Common myeloid progenitor, CD34-positive (primary cell): ENCODE measurements around the gene TMEM9.

Experiments
- CTCF ChIA-PET: fragments of 350-600 bp; sonication (Branson Sonifier 250); formaldehyde crosslinking; loops from one replicate; lab custom pipeline; 2021; ENCODE audit warnings: antibody characterized with exemption; lab: Charles Lee
- POLR2A ChIA-PET: fragments of 350-600 bp; sonication (Branson Sonifier 250); formaldehyde crosslinking; loops from one replicate; lab custom pipeline; 2021; ENCODE audit warnings: antibody characterized with exemption; lab: Charles Lee
- DNase-seq, 3 donors: peaks; one replicate each; pipeline versions ENCODE4 v3.0.0 to v3.0.0-alpha.2; 2013
- H3K27ac ChIP-seq, 2 experiments: 1 replicate in 1 of 2; 2 replicates in 1 of 2; pipeline ENCODE4 v1.7.0; 2013; ENCODE audit warnings: inconsistent platforms in 2 of 2, low read length in 2 of 2, mild to moderate bottlenecking in 2 of 2, low read depth in 1 of 2, moderate library complexity in 1 of 2; ENCODE audit not compliant: severe bottlenecking in 2 of 2, insufficient read depth in 1 of 2, poor library complexity in 1 of 2
- H3K27me3 ChIP-seq, 5 experiments: replicated peaks in 2 of 5; 1 replicate in 3 of 5; 2 replicates in 2 of 5; pipeline versions ENCODE4 v1.6.1 to v1.7.0; 2013; ENCODE audit warnings: low read length in 4 of 5, mild to moderate bottlenecking in 2 of 5, moderate library complexity in 2 of 5, inconsistent platforms in 1 of 5; ENCODE audit not compliant: insufficient read depth in 5 of 5, control insufficient read depth in 4 of 5
- H3K36me3 ChIP-seq, 4 experiments: 1 replicate in 2 of 4; 2 replicates in 2 of 4; pipeline versions ENCODE4 v1.6.1 to v1.7.0; 2013; ENCODE audit warnings: low read length in 3 of 4, control low read depth in 1 of 4, mild to moderate bottlenecking in 1 of 4; ENCODE audit not compliant: control insufficient read depth in 4 of 4, insufficient read depth in 4 of 4
- H3K4me1 ChIP-seq, 4 experiments: 1 replicate in 3 of 4; 2 replicates in 1 of 4; pipeline versions ENCODE4 v1.6.1 to v1.7.1; 2013; ENCODE audit warnings: low read length in 3 of 4, mild to moderate bottlenecking in 3 of 4, control low read depth in 1 of 4, inconsistent platforms in 1 of 4, moderate library complexity in 1 of 4; ENCODE audit not compliant: control insufficient read depth in 4 of 4, insufficient read depth in 4 of 4; ENCODE audit errors: control extremely low read depth in 1 of 4
- H3K4me3 ChIP-seq, 7 experiments: 1 replicate in 4 of 7; 2 replicates in 3 of 7; pipeline versions ENCODE4 v1.5.1 to v1.7.0; 2013; ENCODE audit warnings: mild to moderate bottlenecking in 7 of 7, low read length in 6 of 7, moderate library complexity in 6 of 7, inconsistent platforms in 2 of 7, low read depth in 2 of 7, control low read depth in 1 of 7; ENCODE audit not compliant: insufficient read depth in 4 of 7, control insufficient read depth in 1 of 7; ENCODE audit errors: extremely low read depth in 1 of 7
- H3K9me3 ChIP-seq, 5 experiments: 1 replicate in 4 of 5; 2 replicates in 1 of 5; pipeline versions ENCODE4 v1.6.1 to v1.7.1; 2013; ENCODE audit warnings: low read length in 4 of 5, mild to moderate bottlenecking in 2 of 5, inconsistent platforms in 1 of 5, low read depth in 1 of 5, moderate library complexity in 1 of 5; ENCODE audit not compliant: control insufficient read depth in 4 of 5, insufficient read depth in 2 of 5; ENCODE audit errors: control extremely low read depth in 1 of 5
- WGBS: methylation state at CpG from one replicate; pipeline ENCODE4 v1.1.5; 2013; ENCODE audit not compliant: insufficient coverage; 5-methylcytosine and 5-hydroxymethylcytosine counted together

TMEM9 gene

GRCh38 chr1:201094832-201095231, 59.4 kb downstream of the TMEM9 start:
- H3K4me3 ChIP-seq = no peak overlapping the region
- CTCF ChIA-PET = interaction anchor here (1.8 to 4.3 kb wide), 2 partner anchors 9 to 28 kb away, joined by 4 to 23 read pairs; no protein-coding TSS in a partner anchor
- H3K27ac ChIP-seq = no peak overlapping the region
- POLR2A ChIA-PET = no interaction called here
- WGBS = 100% methylated on average over 1 of the region's 4 CpGs
- no peak for DNase-seq
- no peaks in the 10 kb centered on the region for H3K36me3 ChIP-seq
- H3K9me3 ChIP-seq = no peaks in the 10 kb centered on the region
- H3K4me1 ChIP-seq = no peaks in the 10 kb centered on the region
- peaks cover 0 to 3% (median 0%) of the 10 kb centered on the region in 5 experiments for H3K27me3 ChIP-seq

GRCh38 chr1:201093962-201094361, 60.3 kb downstream of the TMEM9 start:
- no peak overlapping the region for H3K27ac ChIP-seq
- H3K27me3 ChIP-seq = peaks cover 0 to 3% (median 0%) of the 10 kb centered on the region in 5 experiments
- no peak for DNase-seq
- no peaks in the 10 kb centered on the region for H3K4me1 ChIP-seq
- POLR2A ChIA-PET = no interaction called here
- CTCF ChIA-PET = interaction anchor here (4.3 kb wide), 1 partner anchor 8 kb away, joined by 23 read pairs; no protein-coding TSS in a partner anchor
- WGBS = 90% methylated on average over 6 of the region's 7 CpGs
- H3K36me3 ChIP-seq = no peaks in the 10 kb centered on the region
- H3K4me3 ChIP-seq = no peak overlapping the region
- no peaks in the 10 kb centered on the region for H3K9me3 ChIP-seq

- POLR2A ChIA-PET = no interaction called here
- CTCF ChIA-PET = interaction anchor here (4.3 kb wide), 1 partner anchor 8 kb away, joined by 23 read pairs; no protein-coding TSS in a partner anchor
- 95% methylated on average over 6 of the region's 7 CpGs for WGBS
Observed at GRCh38 chr1:201093561-201093960, 60.7 kb downstream of the TMEM9 start.

GRCh38 chr1:201092738-201093137, 61.5 kb downstream of the TMEM9 start:
- DNase-seq = no peak

More at GRCh38 chr1:201093561-201093960, 60.7 kb downstream of the TMEM9 start:
- H3K36me3 ChIP-seq = no peaks in the 10 kb centered on the region
- H3K9me3 ChIP-seq = no peaks in the 10 kb centered on the region
- no peak overlapping the region for H3K27ac ChIP-seq
- H3K4me1 ChIP-seq = no peaks in the 10 kb centered on the region
- peaks cover 0 to 3% (median 0%) of the 10 kb centered on the region in 5 experiments for H3K27me3 ChIP-seq
- DNase-seq = no peak
- no peak overlapping the region for H3K4me3 ChIP-seq

GRCh38 chr1:201091256-201091655, 63.0 kb downstream of the TMEM9 start:
- Histone ChIP-seq H3K36me3 (no peaks in the 10 kb centered on the region), H3K27me3 (peaks cover 0 to 5% (median 0%) of the 10 kb centered on the region in 5 experiments), H3K4me1 (no peaks in the 10 kb centered on the region), H3K9me3 (no peaks in the 10 kb centered on the region), H3K4me3 (no peak overlapping the region), H3K27ac (no peak overlapping the region)
- ChIA-PET CTCF (interaction anchor here (0.8 to 1.6 kb wide), 4 partner anchors 9 to 33 kb away, joined by 3 to 6 read pairs (median 3); no protein-coding TSS in a partner anchor), POLR2A (no interaction called here)
- 96% methylated on average over 2 of the region's 4 CpGs for WGBS
- DNase-seq = no peak

More at GRCh38 chr1:201092738-201093137, 61.5 kb downstream of the TMEM9 start:
- Histone ChIP-seq H3K4me1 (no peaks in the 10 kb centered on the region), H3K27me3 (peaks cover 0 to 3% (median 0%) of the 10 kb centered on the region in 5 experiments), H3K36me3 (no peaks in the 10 kb centered on the region), H3K27ac (no peak overlapping the region), H3K4me3 (no peak overlapping the region), H3K9me3 (no peaks in the 10 kb centered on the region)
- 90% methylated on average over 3 of the region's 3 CpGs for WGBS
- POLR2A ChIA-PET = no interaction called here
- CTCF ChIA-PET = no interaction called here

GRCh38 chr1:201090541-201090940, 63.7 kb downstream of the TMEM9 start:
- 80% methylated on average over 3 of the region's 4 CpGs for WGBS

GRCh38 chr1:201089596-201089995, 64.7 kb downstream of the TMEM9 start:
- Histone ChIP-seq H3K4me3 (no peak overlapping the region), H3K9me3 (no peaks in the 10 kb centered on the region), H3K36me3 (no peaks in the 10 kb centered on the region), H3K27ac (no peak overlapping the region), H3K27me3 (peaks cover 0 to 6% (median 0%) of the 10 kb centered on the region in 5 experiments), H3K4me1 (no peaks in the 10 kb centered on the region)
- no peak for DNase-seq
- ChIA-PET CTCF (interaction anchor here (1.2 to 1.6 kb wide), 3 partner anchors 31 to 133 kb away, joined by 3 to 5 read pairs (median 3); no protein-coding TSS in a partner anchor), POLR2A (no interaction called here)
- 97% methylated on average over 5 of the region's 5 CpGs for WGBS

More at GRCh38 chr1:201090541-201090940, 63.7 kb downstream of the TMEM9 start:
- no peak overlapping the region for H3K27ac ChIP-seq
- H3K36me3 ChIP-seq = no peaks in the 10 kb centered on the region
- CTCF ChIA-PET = interaction anchor here (1.3 to 1.6 kb wide), 4 partner anchors 9 to 118 kb away, joined by 3 to 6 read pairs (median 4); no protein-coding TSS in a partner anchor
- no peaks in the 10 kb centered on the region for H3K9me3 ChIP-seq
- H3K4me3 ChIP-seq = no peak overlapping the region
- H3K27me3 ChIP-seq = peaks cover 0 to 5% (median 0%) of the 10 kb centered on the region in 5 experiments
- no peaks in the 10 kb centered on the region for H3K4me1 ChIP-seq
- POLR2A ChIA-PET = no interaction called here
- no peak for DNase-seq
